Psoas muscle (tissue), 8 donors: Measurements from ENCODE around the gene HADHA. TPM values are rescaled to one million over a fixed set of nuclear protein-coding genes. Genes with fewer than 3 reads are reported as not detected.
A peak's percentile ranks its signal among the peaks of the same experiment; 100 is the strongest.

Source experiments
- ATAC-seq, 4 donors: fragments of 200-7000 bp; cut with Tn5 transposase; one replicate each; pipeline ENCODE4 v1.9.1; 2020; ENCODE audit warnings: moderate library complexity in 3 of 4, mild to moderate bottlenecking in 2 of 4
- DNase-seq, 2 donors: peaks; one replicate each; pipeline ENCODE4 v3.0.0-alpha.2; 2020
- H3K27ac ChIP-seq: fragments of 200-600 bp; one replicate; pipeline ENCODE4 v1.8.0; 2022
- H3K27me3 ChIP-seq, 3 donors: fragments of 200-600 bp in 1 of 3; one replicate each; pipeline versions ENCODE4 v1.6.1 to v1.8.0; 2013 to 2022; ENCODE audit warnings: low read length in 2 of 3, mild to moderate bottlenecking in 2 of 3, moderate library complexity in 1 of 3; ENCODE audit not compliant: insufficient read depth in 3 of 3
- H3K36me3 ChIP-seq, 2 donors: fragments of 200-600 bp in 1 of 2; one replicate each; pipeline versions ENCODE4 v1.6.1 to v1.8.0; 2013 to 2022; ENCODE audit warnings: low read depth in 1 of 2, mild to moderate bottlenecking in 1 of 2, moderate library complexity in 1 of 2; ENCODE audit not compliant: insufficient read depth in 1 of 2
- H3K4me1 ChIP-seq: fragments of 200-600 bp; one replicate; pipeline ENCODE4 v1.8.0; 2022
- H3K4me3 ChIP-seq: fragments of 200-600 bp; one replicate; pipeline ENCODE4 v1.8.0; 2022; ENCODE audit warnings: mild to moderate bottlenecking
- H3K9me3 ChIP-seq: fragments of 200-600 bp; one replicate; pipeline ENCODE4 v1.8.0; 2022
- WGBS, 3 donors: extraction: QIAGEN DNeasy Blood & Tissue Kit; methylation state at CpG; one replicate each; pipeline versions ENCODE4 v1.1.6 to v1.1.7; 2013; 5-methylcytosine and 5-hydroxymethylcytosine counted together
- intact Hi-C, 2 donors: fragments of 100-400 bp; cut with DNase I; formaldehyde crosslinking; loops; one replicate each; pipeline versions ENCODE4 v1.11.0 to v1.14.2; 2022
- polyA plus RNA-seq, 3 donors: library from polyadenylated mRNA; stranded (reverse); fragments of 200-250 nt; gene quantifications; one replicate each; pipeline ENCODE4 v1.2.3, GENCODE V29; 2013
- total RNA-seq, 4 donors: library from RNA; stranded (reverse); fragmentation: NEBNext Ultra II Directional in 2 of 4; extraction: Animal tissue kit (Norgen Biotek cat#: 25700) in 2 of 4; gene quantifications; one replicate each; pipeline versions ENCODE4 v1.2.1 to v1.2.4, GENCODE V29; 2021 to 2023
- TF ChIP-seq, protein P1 (sequence below): fragments of 200-600 bp; IDR thresholded peaks from one replicate; pipeline ENCODE4 v1.8.0; 2022; ENCODE audit warnings: antibody characterized with exemption
- donor health status: healthy with polysubstance abuse.
- donor health status: DM: no; HTN: no; CAD: no; lungs with moderate emphysema.
- donor health status: Bipolar disorder and iron deficiency.
- donor health status: healthy.
- donor health status: DM: yes; HTN: yes; CAD: no.
- donor health status: DM: no; HTN: no; CAD: no.
- donor health status: DM: no; HTN: no; CAD: no.
- donor health status: DM: yes; HTN: yes; CAD: no.

The HADHA gene
- total and polyA plus RNA-seq, 7 donors, result 195 to 617 (median 350) TPM

DNA sequence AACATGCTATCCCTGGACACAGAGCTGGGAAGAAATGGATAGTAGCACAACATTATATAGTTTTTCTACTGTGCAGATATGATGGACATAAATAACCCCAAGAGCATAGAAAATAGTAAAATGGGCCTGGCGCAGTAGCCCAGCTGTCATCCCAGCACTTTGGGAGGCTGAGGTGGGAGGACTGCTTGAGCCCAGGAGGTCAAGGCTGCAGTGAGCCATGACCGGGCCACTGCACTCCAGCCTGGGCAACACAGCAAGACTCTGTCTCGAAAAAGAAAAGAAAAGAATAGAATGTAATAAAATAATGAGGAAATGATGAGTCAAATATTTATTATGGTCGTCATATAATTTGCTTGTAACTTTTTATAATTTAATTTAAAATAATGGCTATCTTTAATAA lies 79.0 kb downstream of the HADHA start:
- H3K4me1 ChIP-seq, result peaks cover 4% of the 10 kb centered on the region
- no peak for DNase-seq
- intact Hi-C loops, result no loop called here
- TF ChIP-seq, protein P1, sequence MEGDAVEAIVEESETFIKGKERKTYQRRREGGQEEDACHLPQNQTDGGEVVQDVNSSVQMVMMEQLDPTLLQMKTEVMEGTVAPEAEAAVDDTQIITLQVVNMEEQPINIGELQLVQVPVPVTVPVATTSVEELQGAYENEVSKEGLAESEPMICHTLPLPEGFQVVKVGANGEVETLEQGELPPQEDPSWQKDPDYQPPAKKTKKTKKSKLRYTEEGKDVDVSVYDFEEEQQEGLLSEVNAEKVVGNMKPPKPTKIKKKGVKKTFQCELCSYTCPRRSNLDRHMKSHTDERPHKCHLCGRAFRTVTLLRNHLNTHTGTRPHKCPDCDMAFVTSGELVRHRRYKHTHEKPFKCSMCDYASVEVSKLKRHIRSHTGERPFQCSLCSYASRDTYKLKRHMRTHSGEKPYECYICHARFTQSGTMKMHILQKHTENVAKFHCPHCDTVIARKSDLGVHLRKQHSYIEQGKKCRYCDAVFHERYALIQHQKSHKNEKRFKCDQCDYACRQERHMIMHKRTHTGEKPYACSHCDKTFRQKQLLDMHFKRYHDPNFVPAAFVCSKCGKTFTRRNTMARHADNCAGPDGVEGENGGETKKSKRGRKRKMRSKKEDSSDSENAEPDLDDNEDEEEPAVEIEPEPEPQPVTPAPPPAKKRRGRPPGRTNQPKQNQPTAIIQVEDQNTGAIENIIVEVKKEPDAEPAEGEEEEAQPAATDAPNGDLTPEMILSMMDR, result no peak
- H3K27ac ChIP-seq, result no peak overlapping the region
- no peaks in the 10 kb centered on the region for H3K9me3 ChIP-seq
- H3K27me3 ChIP-seq, result no peaks in the 10 kb centered on the region
- no peak for ATAC-seq
- WGBS, 3 donors, result 92 to 97% (median 94%) methylated on average over 4 of the region's 4 CpGs
- H3K36me3 ChIP-seq, result no peaks in the 10 kb centered on the region
- no peak overlapping the region for H3K4me3 ChIP-seq

DNA sequence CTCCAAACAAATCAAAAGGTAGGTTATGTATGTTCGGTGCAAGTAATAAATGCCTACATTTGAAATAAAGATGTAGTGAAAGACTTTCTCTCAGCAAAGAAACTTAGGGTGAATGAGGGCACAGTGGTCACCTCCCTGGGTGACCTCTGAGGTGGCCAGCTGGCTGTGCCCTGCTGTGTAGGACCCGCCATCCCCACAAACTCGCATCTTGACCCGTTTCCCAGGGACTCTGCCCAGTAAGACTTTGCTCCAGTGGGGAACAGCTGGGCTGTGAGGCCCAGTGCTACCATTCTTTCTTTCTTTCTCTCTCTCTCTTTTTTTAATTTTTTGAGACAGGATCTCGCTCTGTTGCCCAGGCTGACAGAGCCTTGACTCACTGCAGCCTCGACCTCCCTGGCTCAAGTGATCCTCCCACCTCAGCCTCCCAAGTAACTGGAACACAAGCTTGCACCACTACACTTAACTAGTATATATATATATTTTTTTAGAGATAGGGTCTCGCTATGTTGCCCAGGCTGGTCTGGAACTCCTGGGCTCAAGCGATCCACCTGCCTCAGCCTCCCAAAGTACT lies 79.7 kb downstream of the HADHA start:
- WGBS, 3 donors, result 58 to 82% (median 65%) methylated on average over 8 of the region's 8 CpGs
- H3K9me3 ChIP-seq, result no peaks in the 10 kb centered on the region
- TF ChIP-seq, protein P1, result no peak
- H3K36me3 ChIP-seq, result no peaks in the 10 kb centered on the region
- no peaks in the 10 kb centered on the region for H3K27me3 ChIP-seq
- intact Hi-C loops, result no loop called here
- H3K4me1 ChIP-seq, result peaks cover 4% of the 10 kb centered on the region
- no peak for DNase-seq
- ATAC-seq, result peak in 2 of 4 donors; percentile 31 to 34
- H3K27ac ChIP-seq, result peak overlapping the region; percentile 56
- no peak overlapping the region for H3K4me3 ChIP-seq

DNA sequence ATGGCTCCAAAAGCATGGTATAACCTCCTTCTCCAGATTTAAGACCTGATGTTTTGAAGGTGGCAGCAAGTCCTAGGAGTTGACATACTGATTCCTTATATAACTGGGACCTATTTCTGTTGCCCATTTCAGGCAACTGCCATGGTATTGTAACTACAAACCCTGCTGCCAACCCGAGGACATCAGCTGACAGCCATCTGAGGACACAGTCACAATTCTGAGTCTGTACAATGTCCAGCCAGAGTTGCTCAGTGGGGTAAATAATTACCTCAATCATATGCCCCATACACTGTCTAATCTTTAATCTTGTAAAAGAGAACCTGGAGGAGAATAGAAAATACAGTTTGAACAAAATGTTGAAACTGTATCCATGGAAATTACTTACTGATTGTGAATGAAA lies 80.2 kb downstream of the HADHA start:
- TF ChIP-seq, protein P1, result no peak
- Histone ChIP-seq H3K4me1 (peaks cover 4% of the 10 kb centered on the region), H3K36me3 (no peaks in the 10 kb centered on the region), H3K27ac (peak overlapping the region; percentile 56), H3K27me3 (no peaks in the 10 kb centered on the region), H3K4me3 (no peak overlapping the region), H3K9me3 (no peaks in the 10 kb centered on the region)
- DNase-seq (no peak), ATAC-seq (peak; percentile 78 to 94 (median 91))
- intact Hi-C loops, result no loop called here
- WGBS, 3 donors, result 10 to 22% (median 16%) methylated on average over 1 of the region's 1 CpG

DNA sequence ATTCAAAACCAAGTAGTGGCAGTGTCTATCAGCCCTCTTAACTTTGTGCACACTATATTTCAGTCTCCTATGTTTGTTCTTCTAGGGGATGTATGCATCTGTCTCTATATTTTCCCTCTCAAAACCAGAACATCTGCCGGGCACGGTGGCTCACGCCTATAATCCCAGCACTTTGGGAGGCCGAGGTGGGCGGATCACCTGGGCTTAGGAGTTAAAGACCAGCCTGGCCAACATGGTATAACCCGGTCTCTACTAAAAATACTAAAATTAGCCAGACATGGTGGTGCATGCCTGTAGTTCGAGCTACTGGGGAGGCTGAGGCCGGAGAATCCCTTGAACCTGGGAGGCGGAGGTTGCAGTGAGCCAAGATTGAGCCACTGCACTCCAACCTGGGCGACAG lies 81.5 kb downstream of the HADHA start:
- Histone ChIP-seq H3K36me3 (no peaks in the 10 kb centered on the region), H3K27ac (no peak overlapping the region), H3K9me3 (no peaks in the 10 kb centered on the region), H3K4me1 (peaks cover 4% of the 10 kb centered on the region), H3K27me3 (no peaks in the 10 kb centered on the region), H3K4me3 (no peak overlapping the region)
- WGBS, 3 donors, result 86 to 91% (median 90%) methylated on average over 10 of the region's 10 CpGs
- intact Hi-C loops, result no loop called here
- ATAC-seq (no peak), DNase-seq (no peak)
- TF ChIP-seq, protein P1, result no peak

DNA sequence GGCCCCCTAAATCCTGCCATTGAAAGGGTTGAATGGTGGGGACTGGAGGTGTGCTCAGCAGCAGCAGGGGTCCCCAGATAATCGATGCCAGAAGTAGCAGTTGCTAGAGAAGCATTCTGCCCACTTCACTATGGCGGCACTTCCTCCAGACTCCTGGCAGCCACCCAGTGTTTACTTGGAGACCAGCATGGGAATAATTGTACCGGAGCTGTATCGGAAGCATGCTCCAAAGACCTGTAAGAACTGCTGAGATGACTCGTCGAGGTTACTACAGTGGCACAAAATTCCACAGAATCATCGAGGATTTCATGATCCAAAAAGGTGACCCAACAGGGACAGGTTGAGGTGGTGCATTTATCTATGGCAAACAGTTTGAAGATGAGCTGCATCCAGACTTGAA lies 82.5 kb downstream of the HADHA start:
- peaks cover 4% of the 10 kb centered on the region for H3K4me1 ChIP-seq
- intact Hi-C loops, result no loop called here
- H3K27me3 ChIP-seq, result no peaks in the 10 kb centered on the region
- no peak overlapping the region for H3K27ac ChIP-seq
- H3K4me3 ChIP-seq, result no peak overlapping the region
- DNase-seq (no peak), ATAC-seq (no peak)
- WGBS, 3 donors, result 86 to 91% (median 90%) methylated on average over 7 of the region's 7 CpGs
- TF ChIP-seq, protein P1, result no peak
- H3K9me3 ChIP-seq, result no peaks in the 10 kb centered on the region
- H3K36me3 ChIP-seq, result no peaks in the 10 kb centered on the region
